Activated CD4-positive, alpha-beta T cell treated with anti-CD3 and anti-CD28 coated beads for 1 hour (primary cell): ENCODE results near the gene CYP26C1.

Experiments used
- DNase-seq: peaks from one replicate; pipeline ENCODE4 v3.0.0-alpha.2; 2020

Gene CYP26C1, protein sequence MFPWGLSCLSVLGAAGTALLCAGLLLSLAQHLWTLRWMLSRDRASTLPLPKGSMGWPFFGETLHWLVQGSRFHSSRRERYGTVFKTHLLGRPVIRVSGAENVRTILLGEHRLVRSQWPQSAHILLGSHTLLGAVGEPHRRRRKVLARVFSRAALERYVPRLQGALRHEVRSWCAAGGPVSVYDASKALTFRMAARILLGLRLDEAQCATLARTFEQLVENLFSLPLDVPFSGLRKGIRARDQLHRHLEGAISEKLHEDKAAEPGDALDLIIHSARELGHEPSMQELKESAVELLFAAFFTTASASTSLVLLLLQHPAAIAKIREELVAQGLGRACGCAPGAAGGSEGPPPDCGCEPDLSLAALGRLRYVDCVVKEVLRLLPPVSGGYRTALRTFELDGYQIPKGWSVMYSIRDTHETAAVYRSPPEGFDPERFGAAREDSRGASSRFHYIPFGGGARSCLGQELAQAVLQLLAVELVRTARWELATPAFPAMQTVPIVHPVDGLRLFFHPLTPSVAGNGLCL

DNA sequence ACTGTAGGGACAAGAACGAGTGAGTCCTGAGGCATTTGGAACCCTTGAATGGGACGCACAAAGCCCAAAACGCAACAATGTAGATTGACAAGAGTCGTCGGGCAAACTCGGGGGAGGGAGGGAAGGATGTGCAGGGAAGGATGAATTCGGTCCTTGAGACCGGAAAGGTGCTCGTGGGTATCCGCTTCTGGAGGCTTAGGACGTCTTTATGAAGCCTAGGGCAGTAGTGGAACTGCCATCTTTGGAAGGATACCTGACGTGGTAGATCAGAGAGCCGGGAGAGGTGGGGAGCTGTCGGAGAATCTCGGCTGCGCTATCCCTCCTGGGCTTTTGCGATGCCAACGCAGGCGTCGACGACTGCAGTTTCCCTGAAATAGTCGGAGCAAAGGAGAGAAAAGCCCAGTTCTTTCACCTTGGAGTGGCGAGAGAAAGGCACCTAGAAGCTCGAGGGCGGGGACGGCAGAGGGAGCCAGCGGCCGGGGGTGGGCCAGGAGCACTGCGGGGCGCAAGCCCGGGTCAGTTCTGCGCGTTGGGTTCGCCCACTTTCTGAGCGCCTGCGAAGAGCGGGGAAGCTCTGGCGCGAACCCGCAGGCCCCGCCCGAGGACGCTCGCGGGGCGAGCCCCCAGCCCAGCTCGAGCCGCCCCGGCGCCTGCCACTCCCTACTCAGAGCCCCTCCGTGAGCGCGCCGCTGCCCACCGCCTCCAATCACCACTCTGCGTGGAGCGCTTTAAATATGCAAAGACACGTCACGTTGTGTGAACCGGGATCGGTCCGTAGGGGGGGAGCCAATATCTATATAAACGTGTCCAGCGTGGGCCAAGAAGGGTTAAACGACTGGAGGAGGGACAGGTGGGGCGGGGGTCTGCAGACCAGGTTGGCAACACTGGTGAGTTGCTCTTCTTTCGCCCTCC is at the start of gene CYP26C1:
Gene CYP26C1 (plus strand): TSS at position 824 of the 912 bp plus-strand sequence. CDS start 466 bp downstream, outside the sequence.
- DNase-seq = no peak

DNA sequence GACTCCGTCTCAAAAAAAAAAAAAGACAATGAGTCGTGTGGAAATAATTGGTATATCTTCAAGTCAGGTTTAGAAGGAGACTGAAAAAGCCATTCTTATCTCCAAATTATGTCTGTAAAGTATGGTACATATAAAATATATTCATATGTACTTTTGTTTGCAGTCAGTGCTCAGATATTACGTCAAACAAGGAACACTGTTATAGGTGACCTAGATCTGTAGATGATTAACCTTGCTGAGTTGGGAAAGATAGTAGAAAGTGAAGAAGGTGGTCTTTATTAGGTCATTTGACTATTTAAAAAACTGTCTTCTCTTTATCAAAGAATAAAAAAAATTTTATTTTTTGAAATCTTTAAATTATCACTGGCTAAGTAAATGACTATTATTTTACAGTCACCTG is 44.9 kb upstream of the CYP26C1 start:
- DNase-seq = no peak

DNA sequence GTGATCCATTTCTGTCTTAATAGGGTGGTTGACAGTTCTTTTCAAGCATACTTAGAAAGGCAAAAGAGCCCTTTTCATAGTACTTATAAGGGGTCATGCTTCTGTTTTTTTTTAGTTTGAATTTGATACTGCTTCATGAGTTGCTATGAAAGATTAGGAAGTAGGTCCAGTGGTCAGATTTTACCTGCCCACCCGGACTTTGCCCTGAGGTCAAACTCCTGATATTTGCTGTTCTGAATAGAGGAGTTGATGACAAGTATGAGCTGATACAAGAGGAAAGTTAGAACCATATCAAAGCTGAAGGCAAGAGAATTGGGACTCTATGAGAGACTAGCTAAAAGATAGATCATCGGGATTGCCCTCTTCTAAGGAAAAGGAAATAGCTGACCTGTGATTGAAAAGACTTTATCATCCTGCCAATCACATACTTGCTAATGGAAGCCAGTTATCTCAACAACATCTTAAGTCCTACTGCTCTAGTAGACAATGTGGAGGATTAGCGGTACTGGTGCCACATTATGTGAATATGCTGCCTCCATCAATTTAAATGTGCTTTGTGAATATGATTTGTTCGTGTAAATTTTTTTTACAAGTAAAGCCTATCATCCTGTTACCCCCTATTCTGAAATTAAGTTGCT is 37.5 kb upstream of the CYP26C1 start:
- DNase-seq = no peak

DNA sequence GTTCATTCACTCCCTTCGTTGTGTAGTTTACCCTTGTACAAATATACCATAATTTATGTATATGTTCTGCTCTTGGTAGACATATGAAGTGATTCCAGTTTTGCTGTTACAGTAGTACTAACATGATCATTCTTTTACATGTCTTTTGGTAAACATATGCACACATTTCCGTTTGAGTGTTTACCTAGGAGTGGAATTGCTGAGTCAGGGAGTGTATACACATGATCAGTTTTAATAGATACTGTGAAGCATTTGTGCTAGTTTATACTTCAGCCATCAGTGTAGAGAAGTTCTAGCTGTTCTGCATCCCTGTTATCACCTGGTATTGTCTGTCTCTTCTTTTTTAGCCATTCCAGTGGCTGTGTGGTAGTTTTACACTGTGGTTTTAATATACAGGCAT is 34.5 kb upstream of the CYP26C1 start:
- no peak for DNase-seq

DNA sequence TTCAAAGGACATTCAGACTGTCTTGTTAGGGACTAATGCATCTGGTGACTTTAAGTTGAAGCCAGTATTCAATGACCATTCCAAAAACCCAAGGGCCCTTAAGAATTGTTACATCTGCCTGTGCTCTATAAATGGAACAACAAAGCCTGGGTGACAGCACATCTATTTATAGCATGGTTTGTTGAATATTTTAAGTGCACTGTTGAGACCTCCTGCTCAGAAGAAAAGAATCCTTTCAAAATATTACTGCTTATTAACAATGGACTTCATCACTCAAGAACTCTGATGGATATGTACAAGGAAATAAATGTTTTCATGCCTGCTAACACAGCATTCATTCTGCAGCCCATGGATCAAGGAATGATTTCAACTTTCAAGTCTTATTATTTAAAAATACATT is 33.1 kb upstream of the CYP26C1 start:
- DNase-seq = no peak

DNA sequence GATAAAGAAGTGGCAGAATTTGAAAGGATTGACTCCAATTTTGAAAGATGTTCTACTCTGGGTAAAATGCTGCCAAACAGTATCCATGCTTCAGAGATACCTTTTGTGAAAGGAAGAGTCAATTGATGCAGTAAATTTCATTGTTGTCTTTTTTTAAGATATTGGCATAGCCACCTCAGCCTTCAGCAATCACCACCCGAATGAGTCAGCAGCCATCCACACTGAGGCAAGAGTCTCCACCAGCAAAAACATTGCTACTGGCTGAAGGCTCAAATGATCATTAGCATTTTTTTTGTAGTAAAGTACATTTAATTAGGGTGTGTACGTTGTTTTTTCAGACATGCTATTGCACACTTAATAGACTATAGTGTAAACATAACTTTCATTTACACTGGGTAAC is 31.7 kb upstream of the CYP26C1 start:
- DNase-seq = no peak

DNA sequence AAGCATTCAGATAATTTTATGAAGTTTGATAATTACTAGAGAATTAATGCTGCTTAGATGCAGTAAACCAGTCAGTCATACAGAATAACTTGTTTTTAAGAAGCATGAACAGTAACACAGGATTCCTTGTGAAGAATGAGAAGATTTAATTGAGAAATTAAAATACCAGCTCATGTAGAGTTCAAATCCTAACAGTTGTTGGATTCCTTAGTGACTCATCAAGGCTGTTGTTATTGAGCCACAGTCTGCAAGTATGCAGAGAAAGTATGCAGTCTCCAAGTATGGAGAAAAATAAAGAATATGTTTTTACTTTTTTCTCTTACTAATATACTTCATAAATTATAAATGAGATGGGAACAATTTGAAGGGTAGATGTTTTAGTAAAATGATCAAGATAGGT is 30.2 kb upstream of the CYP26C1 start:
- no peak for DNase-seq

DNA sequence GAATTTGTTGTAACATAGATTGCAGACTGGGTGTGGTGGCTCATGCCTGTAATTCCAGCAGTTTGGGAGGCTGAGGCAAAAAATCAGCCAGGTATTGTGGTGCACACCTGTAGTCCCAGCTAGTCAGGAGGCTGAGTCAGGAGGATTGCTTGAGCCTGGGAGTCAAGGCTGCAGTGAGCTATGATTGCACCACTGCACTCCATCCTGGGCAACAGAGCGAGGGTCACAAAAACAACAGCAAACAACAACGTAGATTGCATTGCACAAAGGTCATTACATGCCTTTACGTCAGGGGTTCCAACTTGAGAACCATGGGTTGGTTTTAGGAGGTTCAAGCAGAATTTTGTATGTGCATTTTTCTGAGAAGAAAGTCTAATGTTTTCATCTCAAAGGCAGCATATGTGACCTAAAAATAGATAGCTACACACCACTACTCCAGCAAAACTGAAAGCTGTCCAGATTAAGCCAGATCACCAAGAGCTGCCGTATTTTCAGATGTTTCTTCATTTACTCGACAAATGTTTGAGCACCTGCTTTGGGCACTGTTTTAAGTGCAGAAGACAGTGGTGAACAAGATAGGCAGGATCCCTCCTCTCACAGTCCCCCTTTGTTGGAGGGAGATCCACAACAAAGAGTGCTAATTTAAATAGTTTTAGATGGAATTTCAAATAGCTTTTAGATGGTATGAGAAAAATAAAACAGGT is 28.3 kb upstream of the CYP26C1 start:
- no peak for DNase-seq

DNA sequence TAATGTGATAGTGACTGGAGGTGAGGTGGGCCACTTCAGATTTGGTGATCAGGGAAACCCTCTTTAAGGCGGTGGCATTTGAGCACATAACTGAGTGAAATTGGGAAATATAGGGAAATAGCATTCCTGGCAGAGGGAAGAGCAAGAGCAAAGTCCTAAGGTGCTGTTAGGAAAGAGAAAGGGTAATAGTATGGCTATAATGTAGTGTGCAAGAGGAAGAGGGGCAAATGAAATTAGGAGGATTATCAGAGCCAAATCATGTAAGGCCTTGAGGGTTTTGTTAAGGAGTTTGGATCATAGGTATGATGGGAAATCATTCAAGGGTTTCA is 27.8 kb upstream of the CYP26C1 start:
- DNase-seq = no peak

DNA sequence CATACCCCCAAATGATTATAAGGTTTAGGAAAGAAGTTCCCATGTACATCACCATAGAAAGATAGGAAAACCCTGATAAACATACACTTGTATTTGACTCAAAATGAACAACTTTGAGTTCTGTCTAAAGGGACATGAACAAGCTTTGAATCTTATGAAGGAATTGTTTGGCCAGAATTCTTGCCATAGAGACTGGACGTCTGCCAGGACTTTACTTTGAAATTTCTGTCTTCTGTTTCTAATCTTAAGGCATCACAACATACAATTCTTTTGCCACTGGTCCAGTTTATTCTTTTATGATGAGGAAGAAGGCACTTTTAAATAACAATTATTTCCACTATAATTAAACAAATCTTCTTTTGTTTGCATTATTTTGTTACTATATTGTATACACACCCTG is 26.2 kb upstream of the CYP26C1 start:
- DNase-seq = no peak

DNA sequence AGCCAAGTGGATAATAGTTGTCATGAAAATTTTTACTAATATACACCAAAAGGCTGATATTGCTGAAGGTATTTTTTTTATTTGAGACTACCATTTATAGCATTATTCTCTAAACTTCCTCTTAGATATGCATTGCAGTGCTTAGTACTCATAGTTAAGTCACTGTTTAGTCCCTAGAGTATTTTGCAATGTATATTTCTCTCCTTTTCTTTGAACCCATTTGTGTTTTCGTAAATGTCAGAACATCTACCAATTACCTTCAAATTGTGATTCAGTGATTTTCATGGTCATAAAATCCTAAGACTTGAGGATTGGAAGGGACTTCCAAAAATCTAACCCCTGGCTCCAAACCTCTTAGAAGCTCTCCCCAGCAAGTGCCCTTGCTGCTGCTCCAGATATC is 21.5 kb upstream of the CYP26C1 start:
- DNase-seq = no peak

DNA sequence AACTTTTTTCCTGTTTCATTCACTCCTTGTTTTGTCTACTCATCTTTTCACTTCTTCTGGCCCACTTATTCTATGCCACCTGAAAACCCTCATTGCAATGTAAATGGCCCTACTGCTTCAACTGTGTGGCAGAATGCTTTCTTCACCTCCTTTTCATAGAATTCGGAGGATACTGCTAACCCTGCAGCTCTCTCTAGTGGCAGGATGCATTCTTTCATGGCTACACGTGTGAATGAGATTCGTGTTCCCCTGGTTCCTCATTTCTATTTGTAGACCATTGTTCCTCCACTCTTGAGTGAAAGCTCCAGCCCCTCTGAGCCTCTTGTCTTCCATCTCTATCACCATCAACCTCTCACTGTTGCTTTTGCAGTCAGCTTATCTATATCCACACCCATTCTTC is 20.9 kb upstream of the CYP26C1 start:
- DNase-seq = no peak

DNA sequence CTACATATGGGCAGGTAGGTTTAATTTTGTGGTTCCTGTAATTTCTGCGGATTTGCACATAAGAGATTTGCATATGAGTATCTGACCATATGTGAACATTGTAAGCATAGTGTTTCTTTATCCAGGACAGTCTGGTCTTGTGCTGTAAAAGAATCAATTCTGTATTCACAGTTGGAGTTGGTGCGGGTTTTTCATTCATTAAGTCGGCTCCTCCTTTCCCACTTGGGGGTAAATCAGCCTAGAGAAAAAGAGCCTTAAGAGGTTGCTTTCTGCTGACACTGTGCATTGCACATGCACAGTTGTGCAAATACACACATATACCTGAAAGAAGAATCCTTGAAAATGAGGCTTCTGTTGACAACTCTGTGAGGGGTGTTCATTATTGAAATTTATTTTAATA is 6.1 kb upstream of the CYP26C1 start:
- DNase-seq = no peak

DNA sequence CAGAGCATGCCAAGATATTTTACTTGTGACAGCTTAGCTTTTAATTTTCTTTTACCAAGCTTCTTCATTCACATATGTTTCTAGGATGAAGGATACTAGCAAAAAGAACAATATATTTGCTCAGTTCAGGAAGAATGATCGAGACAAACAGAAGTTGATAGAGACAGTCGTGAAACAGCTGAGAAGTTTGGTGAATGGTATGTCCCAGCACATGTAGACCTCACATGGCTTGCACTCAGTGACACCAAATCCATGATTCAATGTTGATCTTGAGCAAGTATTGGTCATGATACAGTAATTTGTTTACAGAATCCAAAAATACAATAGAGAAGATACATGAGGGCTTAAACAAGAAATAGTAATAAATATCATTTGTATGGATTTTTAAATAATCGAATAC is 2.5 kb upstream of the CYP26C1 start:
- DNase-seq = no peak

DNA sequence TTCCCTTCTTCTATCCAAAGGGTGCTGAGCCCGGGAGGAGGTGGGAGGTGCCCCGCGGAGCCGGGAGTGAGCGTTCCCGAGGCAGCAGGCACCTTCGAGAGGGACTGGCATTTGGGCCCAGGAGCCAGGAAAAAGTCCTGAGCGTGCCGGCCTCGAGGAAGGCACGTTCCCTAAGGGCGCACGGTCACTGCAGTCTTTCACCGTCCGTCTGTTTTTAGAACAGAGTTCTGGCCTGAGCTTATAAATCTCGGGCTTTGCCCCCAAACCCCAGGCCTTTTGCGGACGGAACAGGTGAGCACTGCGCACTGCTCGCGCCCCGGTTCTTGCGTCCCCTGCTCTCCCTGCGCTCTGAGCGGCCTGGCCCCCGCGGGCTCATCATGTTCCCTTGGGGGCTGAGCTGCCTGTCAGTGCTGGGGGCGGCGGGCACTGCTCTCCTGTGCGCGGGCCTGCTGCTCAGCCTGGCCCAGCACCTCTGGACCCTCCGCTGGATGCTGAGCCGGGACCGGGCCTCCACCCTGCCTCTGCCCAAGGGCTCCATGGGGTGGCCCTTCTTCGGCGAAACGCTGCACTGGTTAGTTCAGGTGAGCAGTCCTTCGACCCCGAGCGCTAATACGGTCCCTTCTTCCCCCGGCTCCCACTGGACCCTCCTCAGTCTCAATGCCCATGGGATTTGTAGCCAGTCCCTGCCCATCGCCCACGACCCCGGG is 442 bp downstream of the CYP26C1 start:
- no peak for DNase-seq

DNA sequence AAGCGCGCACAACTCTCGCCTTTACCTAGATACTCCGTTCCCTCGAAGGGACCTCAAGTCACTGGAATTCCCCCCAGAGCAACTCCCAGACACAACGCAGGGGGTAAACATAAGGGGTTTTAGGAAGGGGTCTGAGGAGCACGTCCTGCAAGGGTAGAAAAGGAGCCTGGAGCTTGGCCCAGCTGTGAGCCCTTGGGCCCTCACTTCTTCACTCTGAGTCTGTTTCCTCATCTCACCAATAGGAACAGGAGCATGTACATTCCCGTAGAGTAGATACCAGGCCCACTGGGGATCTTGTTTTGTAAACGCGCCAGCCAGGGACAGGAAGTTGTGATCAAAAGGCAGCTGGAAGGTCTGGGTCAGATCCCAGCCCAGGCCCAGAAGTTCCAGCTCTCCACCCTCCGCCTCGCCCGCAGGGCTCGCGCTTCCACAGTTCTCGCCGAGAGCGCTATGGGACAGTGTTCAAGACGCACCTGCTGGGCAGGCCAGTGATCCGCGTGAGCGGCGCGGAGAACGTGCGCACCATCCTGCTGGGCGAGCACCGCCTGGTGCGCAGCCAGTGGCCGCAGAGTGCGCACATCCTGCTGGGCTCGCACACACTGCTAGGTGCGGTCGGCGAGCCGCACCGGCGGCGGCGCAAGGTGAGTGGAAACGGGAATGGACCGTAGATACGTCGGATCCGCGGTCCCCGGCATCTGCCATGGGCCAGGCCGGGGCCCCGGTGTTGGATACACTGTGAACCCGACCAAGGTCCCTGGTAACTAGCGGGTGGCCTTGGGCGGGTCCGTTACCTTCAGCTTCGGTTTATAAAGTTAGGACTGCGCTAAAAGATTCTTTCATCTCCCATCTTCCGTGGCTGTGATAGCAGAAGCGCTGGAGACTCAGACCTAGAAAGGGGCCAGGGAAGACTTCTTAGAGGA is 1.3 kb downstream of the CYP26C1 start:
- no peak for DNase-seq

DNA sequence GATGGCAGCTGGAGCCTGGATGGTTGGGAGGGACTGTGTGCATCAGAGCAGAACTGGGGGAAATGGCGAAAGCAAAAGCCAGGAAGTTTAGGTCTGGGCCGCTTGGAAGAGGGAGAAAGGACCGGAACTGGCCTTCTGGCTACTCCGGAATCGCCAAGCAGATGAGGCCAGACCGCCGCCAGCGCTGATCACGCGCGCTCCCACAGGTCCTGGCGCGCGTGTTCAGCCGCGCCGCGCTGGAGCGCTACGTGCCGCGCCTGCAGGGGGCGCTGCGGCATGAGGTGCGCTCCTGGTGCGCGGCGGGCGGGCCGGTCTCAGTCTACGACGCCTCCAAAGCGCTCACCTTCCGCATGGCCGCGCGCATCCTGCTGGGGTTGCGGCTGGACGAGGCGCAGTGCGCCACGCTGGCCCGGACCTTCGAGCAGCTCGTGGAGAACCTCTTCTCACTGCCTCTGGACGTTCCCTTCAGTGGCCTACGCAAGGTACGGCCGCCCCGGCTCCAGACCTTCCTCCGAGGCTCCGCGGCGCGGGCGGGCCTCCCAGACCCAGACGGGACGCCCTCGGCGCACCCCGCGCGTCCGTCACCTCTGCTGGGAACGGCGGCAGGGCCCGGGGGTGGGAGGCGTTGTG is 2.0 kb downstream of the CYP26C1 start:
- DNase-seq = no peak

DNA sequence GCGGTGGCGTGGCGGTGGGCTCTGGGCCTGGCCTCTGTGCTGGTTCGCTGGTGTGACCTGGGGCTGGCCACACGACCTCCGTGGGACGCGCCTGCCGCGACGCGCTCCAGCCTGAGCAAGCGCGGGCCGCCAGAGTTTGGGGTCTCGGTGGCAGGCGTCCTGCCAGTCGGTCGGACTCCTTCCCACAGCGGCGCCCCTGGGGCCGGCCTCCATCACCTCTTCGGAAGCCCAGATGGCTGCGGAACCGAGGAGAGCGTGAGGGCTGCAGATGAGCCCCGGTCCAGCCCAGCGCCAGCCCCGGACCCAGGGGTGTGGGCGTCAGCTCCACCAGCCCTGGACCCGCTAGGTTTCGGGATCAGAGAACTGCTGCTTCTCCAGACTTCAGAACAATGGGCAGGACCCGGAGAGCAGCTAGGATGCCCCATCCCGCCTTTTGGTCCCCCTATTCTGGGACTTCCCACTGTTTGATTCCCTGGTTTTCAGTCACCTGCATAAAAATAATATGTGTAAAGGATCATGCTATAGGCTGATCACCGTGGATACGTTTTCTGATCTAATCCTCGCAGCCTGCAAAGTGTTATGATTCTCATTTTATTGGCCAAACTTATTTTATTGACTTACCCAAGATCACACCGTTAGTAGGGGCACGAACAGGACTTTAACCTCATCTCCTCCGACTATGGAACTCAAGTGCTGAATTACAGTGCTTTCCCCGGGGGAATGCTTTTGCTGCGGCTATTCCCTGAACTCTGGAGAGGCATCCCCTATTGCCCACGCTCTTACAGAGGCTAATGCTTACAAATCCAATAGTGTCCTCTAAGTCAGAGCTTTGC is 2.8 kb downstream of the CYP26C1 start:
- no peak for DNase-seq

DNA sequence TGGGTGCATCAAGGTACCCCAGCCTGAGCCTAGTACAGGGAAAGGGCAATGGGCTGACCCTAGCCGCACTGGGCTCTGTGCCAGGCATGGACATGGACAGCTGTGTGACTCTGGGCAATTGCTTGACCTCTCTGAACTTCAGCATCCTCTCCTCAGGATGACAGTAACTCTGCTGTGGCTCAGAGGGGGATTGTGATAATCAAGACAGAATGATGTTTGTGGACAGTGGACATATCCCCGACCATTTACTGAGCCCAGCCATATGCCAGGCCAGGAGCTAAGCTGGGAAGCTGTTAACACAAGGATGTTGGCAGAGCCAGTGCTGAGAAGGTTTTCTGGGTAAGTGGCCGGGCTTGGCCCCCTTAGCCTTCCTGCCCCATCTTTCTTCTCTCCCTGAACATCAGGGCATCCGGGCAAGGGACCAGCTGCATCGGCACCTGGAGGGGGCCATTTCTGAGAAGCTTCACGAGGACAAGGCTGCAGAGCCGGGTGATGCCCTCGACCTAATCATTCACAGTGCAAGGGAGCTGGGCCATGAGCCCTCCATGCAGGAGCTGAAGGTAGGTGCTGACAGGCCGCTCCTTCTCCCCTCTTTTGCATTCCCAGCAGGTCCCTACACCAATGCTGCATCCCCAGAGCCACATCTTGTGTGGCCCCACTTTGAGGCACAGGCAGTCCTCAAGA is 3.5 kb downstream of the CYP26C1 start:
- no peak for DNase-seq
